Measurements from ENCODE around the gene TMEM229B.
A peak's percentile ranks its signal among the peaks of the same experiment; 100 is the strongest.

The TMEM229B gene

DNA sequence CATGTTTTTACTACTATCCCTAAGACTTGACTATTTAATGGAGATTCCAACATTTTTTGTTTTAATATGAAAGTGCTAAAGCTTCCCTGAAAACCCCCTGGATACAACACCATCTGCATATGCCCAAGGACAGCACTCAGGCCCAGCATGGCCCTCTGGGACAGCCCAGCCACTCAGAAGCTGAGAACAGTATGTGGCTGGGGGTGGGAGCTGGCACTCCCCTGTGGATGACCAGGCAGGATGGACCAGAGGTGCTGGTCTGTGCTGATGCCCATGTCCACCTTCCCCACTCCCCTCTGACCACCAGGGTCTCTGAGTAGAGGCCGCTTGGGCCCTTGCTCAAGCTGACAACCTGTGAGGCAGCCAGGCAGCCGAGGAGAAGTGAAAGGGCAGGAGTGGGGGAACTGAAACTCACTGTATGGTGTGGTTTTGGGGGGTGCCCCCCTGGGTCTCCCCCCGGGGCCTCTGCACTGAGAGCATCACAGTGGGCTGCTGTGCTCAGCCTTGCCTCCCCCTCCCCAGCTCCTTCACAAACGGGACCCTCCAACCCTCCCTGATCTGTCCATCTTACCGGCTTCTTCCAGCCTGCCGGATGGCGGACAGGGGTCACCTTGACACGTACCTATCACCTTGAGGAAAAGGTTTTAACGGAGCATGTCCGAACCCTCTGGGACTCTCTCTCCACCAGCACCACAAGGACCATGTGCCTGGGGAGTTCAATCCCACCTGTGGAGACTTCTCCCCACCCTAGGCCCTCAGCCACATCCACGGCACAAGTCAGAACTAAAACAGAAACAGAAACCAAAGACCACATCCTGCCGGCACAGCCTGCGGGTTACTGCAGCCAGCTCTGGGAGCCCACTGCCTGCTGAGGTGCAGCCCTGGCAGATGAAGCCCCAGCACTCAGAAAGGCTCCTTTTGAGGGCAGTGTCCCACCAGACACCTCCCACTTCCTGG is at the start of gene TMEM229B:
Gene TMEM229B, minus strand, starts transcription at position 785 of the 957 bp plus-strand sequence. CDS start 14,798 bp downstream, outside the sequence.
- no peak for DNase-seq (ENCODE audit: low read depth)

DNA sequence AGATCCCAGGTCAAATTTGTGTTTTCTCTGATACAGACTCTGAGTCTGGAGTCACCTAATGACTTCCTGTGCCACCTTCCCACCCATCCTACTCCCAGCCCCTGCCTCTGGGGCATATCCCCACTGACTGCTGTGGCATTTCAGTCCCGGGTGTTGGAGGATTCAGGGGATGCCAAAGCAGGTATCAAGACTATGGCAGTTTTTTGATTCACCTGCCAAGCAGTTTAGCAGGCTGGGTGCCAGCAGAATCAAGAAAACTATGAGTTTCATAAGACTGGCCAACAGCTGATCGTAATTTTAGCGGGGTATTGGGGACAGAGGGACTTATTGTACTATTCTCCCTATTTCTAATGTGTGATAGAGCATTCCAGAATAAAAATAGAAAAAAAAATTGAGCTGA is 49.2 kb upstream of the TMEM229B start:
- DNase-seq (ENCODE audit: low read depth): no peak

- DNase-seq (ENCODE audit: low read depth): no peak
Measured at GRCh38 chr14:67536087-67536486, 47.6 kb upstream of the TMEM229B start.

DNA sequence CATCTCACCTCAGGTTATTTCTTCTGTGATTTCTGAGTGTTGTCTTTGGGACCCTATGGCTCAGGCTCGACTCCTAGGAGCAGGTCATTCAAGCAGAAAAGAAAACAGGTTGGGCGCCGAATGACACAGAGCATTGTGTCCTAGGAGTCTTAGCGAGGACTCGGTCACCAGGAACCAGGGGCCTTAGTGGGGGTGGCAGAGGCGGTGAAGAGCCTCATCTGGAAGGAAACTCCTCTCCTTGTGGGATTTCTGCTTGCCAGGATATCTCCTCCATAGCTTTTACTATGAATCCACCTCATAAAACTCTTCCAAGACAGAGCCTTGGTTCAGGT is 45.2 kb upstream of the TMEM229B start:
- no peak for DNase-seq (ENCODE audit: low read depth)

- no peak for DNase-seq (ENCODE audit: low read depth)
Measured at GRCh38 chr14:67532998-67533753, 44.7 kb upstream of the TMEM229B start, which contains the start of gene PLEKHH1. Gene PLEKHH1 (plus strand): TSS chr14:67533290. CDS start chr14:67541868, 8,578 bp downstream.

DNA sequence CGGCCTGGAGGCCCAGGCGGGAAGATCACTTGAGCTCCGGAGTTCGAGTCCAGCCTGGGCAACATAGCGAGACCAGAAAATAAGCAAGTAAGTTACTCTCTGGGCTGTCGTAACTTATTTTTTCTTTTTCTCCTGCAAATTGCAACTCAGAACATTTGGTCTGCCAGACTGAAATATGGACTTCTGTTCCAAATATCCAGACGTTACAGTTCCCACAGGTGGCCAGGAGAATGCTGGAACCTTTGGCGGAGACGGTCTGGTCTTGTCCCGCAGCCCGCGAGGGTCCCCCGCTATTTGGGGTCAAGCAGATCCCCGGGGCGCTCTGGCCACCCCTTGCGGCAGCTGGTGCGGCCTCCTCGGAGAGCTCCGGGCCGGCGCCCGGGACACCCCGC is 44.1 kb upstream of the TMEM229B start:
- DNase-seq (ENCODE audit: low read depth): no peak

DNA sequence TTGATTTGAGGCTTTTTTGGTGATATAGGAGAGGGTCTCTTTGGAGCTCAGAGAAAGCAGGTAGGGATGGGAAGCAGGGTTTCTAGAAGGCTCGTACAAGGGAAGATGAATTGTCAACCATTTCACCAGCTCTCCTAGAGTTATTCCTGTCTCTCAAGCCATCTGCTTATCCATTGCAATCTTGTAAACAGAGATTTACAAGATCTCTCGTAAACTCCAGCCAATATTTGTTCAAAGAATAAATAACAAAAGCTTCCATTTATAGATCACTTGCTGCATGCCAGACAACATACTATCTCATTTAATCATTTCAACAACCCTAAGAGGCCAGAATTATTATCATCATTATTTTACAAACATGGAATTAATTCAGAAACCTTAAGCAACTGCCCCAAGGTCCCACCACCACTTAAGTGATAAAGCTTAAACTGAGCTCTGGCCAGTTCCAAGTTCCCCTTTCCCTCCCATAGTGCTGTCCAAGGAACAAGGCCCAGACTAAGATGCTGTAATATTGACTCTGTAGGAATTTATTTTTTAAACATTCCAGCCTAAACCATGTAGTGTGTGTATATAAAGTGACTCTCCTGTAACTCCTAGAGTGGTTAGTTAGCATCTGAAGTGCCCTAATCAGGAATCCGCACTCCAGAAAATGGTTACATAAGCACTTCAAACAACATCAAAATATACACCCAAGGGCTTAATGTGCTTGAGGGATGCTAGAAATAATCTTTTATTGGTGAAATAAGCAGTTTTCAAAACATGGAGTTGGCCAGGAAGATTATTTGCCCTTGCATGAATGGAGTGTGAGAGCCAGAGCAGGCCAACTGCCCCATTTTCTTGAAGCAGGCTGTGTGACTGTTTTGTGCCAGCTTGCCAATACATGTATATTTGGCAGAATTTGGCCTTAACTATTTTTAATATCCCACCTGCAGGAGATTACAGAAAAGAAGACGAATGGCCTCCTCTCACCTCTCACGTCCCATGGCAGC is 41.7 kb upstream of the TMEM229B start:
- no peak for DNase-seq (ENCODE audit: low read depth)

- no peak for DNase-seq (ENCODE audit: low read depth)
Measured at GRCh38 chr14:67528276-67528675, 39.8 kb upstream of the TMEM229B start.

DNA sequence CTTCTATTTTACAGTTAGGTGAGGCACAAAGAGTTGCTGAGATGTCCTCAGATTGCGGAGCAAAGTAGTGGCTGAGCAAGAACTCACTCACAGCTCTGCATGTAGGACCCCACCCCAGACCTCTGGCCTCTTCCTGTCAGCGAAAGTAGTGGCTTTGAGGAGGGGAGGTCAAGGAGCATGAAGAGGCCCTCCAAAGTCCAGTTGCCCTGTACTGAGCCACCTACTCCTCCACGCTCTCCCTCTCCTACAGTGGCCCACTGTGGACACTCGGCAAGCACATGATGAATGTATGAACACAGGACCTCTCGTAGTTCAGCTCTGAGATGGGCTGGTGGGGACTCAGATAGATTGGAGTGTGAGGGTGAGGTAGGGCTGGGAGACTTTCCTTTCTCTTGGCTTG is 39.2 kb upstream of the TMEM229B start:
- no peak for DNase-seq (ENCODE audit: low read depth)

- peak; percentile 12 for DNase-seq (ENCODE audit: low read depth)
Measured at GRCh38 chr14:67526676-67527459, 38.3 kb upstream of the TMEM229B start.

DNA sequence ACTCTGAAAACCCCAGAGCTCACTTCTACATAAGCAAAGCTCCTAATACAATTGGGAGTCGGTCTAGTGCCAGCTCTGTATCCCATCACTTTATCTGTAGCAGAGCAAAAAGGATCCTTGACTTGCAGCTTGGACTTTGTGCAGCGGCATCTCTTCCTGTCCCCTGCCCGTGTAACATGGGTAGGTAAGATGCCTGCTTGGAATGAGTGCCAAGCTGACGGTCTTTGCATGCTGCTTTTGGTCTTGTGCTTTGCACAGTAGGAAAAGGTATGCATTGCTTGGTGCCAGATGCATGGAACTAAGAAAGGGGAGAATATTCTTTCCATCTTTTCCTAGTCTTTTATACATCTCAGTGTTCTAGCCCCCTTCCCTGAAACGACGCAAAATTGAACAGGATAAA is 37.7 kb upstream of the TMEM229B start:
- DNase-seq (ENCODE audit: low read depth): no peak

DNA sequence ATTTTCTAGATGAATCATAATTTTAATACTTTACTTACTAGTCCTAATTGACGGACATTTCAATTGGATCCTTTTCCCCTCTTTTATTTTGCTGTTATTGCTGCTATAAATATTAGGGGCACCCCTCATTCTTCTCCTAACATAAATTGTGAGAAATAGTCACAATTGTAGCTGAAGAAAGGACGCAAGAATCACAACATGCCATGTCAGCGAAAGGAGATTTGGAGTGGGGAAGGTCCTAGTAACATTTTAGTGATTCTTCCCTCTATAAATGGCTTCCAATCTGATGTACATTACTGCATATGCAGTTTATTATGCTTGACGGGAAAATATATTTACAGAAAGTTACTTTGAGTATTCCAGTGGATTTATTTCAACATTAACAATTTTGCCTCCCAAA is 36.9 kb upstream of the TMEM229B start:
- no peak for DNase-seq (ENCODE audit: low read depth)

- DNase-seq (ENCODE audit: low read depth): no peak
Measured at GRCh38 chr14:67524634-67524963, 36.1 kb upstream of the TMEM229B start.

DNA sequence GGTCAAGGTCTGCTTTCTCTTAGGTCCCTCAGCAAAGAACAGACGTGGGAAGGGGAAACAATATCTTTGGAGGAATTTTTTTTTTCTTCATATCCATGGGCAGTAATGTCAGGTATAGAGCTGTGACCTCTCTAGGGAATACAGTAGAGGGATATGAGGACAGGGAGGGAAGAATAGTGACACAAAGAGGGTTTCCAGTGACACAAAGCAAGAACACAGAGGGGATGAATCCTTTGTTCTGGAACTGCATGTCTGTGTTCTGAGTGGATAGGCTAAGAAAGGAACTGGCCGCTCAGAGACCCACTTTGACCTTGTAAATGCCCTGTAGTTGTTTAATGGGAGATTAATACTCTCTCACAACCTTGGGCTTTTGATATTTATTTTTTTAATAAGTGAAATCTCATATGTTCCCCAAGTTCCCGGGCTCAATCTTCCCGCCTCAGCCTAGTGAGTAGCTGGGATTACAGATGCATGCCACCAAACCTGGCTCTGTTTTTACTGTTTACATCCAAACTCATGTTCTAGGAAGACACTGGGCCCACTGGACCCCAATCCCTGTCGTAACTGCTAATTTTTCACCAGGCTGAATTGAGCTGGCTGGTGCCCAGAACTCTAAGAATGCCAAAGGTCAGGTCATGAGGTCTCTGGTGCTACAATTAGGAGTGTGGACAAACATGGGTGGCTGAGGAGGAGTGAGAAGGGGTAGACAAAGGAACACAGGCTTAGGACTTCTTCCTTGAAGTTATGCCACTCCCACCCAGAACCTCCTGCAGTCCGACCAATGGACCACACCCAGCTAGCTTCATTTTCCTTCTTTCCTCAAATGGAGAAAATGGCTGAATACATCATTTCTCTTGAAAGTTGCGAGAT is 35.5 kb upstream of the TMEM229B start:
- no peak for DNase-seq (ENCODE audit: low read depth)

DNA sequence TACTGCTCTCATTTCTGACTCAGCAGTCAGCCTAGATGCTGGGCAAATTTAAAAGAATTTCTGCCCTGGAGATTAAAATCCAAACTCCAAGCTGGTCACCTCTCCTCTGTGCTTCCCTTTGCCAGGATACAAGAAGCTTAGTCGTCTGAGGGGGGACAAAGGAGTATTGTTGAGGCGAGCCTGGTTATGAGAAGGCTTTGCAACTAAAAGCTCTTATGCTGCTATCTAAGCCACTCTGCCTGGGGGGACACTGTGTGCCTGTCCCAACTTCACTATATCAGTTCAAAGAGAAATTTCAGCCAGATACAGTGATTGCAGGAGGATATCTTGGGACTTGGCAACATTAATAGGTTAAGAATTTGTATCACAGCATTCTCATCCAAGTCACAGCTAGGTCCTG is 33.7 kb upstream of the TMEM229B start:
- DNase-seq (ENCODE audit: low read depth): no peak

GRCh38 chr14:67520482-67520881 is 32.0 kb upstream of the TMEM229B start:
- no peak for DNase-seq (ENCODE audit: low read depth)

DNA sequence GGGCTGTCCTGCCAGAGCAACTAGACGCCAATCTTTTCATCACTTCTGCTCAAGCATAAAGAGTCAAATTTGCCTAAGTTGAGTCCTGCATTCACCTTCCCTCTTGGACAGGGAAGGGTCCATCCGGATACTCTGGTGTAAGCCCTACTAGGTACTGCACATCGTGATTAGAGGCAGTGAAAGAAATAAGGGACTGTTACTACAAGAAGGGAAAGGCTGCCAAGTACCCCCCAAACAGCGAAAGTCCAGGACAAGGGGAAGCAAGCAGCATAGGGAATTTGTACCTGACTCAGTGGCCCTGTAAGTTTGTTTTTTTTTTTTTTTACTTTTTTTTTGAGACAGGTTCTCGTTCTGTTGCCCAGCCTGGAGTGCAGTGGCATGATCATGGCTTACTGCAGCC is 30.9 kb upstream of the TMEM229B start:
- no peak for DNase-seq (ENCODE audit: low read depth)

GRCh38 chr14:67517083-67517482 is 28.6 kb upstream of the TMEM229B start:
- no peak for DNase-seq (ENCODE audit: low read depth)

- no peak for DNase-seq (ENCODE audit: low read depth)
Measured at GRCh38 chr14:67516676-67517075, 28.2 kb upstream of the TMEM229B start.

- DNase-seq (ENCODE audit: low read depth): no peak
Measured at GRCh38 chr14:67515386-67516079, 27.0 kb upstream of the TMEM229B start.
